ENCODE results near the gene NPFF.

DNA sequence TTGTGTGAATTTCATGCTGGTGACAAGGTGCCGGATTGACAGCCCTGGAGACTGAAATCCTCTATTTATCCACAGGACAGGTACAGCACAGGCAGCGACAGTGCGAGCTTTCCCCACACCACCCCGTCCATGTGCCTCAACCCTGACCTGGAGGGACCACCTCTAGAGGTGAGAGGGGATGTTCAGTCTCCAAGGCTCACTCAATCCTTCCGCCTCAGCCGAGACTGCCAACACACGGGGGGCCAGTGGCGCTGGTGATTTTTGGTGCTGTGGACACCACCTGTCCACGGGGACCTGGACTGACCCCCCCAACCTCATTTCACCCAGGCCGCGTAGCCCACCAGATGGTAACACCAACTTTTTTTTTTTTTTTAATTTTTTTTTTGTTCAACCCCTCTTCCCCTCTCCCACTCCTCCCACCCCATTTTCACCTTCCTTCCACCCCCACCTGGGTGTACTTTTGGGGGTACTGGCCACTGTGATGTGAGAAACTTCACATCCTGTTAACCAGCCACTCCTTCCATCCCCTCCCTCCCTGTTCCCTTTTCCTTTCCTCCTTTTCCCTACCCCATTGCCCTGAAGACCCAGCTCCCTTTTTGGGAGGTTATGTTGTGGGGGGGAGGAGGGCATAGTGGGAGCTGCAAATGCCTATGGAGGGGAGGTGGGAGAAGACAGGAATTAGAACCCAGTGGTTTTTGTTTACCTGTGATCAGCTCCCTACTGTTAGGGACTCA is 42.4 kb downstream of the NPFF start:
- TF ChIP-seq, protein P1, sequence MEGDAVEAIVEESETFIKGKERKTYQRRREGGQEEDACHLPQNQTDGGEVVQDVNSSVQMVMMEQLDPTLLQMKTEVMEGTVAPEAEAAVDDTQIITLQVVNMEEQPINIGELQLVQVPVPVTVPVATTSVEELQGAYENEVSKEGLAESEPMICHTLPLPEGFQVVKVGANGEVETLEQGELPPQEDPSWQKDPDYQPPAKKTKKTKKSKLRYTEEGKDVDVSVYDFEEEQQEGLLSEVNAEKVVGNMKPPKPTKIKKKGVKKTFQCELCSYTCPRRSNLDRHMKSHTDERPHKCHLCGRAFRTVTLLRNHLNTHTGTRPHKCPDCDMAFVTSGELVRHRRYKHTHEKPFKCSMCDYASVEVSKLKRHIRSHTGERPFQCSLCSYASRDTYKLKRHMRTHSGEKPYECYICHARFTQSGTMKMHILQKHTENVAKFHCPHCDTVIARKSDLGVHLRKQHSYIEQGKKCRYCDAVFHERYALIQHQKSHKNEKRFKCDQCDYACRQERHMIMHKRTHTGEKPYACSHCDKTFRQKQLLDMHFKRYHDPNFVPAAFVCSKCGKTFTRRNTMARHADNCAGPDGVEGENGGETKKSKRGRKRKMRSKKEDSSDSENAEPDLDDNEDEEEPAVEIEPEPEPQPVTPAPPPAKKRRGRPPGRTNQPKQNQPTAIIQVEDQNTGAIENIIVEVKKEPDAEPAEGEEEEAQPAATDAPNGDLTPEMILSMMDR (IDR thresholded peaks at IDR 0.05) = no peak
- no peak for TF ChIP-seq POLR2A (IDR thresholded peaks at IDR 0.05)
- no peak for TF ChIP-seq POLR2AphosphoS5 (IDR thresholded peaks at IDR 0.05; ENCODE audit: insufficient read depth in 1 of 2, low read depth in 1 of 2)
